NCI-H1105 treated with DMSO at 0.1 percent for 48 hours (cell line): ENCODE measurements around the gene NYAP2.

Experiments
- DNase-seq: peaks from one replicate; lab custom pipeline; 2025; lab: John Stamatoyannopoulos, UW

The NYAP2 gene

DNA sequence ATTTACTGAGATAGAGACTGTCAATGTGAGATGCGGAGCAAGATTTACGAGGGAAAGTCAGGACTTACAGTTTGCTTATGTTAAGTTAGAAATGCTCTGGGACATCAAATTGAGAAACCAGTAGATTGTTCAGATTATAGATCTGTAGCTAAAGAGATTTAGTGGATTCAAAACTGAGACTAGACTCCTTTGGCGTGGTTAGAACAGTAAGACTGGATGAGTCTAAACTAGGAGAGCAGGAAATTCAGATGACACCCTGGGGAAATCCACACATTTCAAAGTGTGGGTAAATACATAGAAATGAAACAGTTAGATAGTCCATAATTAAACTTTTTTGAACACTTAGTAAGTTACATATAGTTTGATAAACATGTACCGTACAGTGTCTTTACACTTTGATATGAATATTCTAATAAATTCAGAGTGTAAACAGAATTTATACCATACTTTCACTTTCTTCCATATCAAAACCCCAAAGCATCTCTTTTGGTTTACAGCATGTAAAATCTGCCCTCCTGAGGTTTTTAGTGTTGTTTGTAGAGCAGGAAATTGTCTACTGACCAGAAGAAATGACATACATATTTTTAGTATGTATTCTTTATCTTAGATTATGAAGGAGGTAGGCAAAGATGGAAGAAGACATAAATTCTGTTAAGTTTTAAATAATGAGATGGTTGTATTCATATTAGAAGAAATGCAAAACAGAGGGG lies 231.5 kb downstream of the NYAP2 start:
- no peak for DNase-seq

DNA sequence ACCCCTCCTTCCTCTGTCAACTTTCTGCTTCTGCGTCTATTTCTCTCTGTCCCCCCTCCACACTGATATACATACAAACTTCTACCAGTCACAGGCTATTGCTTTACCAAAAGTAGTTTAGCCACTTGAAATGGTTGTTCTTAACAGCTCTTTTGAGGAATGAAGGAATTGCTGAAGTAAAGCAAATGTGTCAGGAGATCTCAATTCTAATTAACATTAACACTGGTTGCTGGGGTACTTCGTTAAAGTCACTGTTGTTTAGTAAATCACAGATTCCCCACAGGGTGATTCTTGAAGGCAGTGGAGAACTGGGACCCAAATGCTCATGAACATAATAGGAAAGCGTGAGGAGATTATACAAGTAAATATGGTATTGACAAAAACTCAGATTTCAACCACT lies 232.8 kb downstream of the NYAP2 start:
- no peak for DNase-seq

DNA sequence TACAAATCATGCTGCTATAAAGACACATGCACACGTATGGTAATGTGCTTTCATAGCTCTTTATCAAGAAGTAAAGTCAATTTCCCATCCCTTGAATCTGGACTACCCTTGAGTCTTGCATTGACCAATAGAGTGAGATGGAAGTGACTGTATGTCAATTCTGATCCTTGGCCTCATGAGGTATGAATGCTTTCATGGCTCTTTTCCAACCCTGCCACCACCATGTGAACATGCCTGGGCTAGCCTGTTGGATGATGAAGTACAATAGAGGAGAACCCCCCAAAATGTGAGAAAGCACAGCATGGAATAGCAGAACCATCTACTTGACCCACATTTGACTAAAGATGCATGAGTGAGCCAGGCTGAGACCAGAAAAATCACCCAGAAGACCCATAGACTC lies 237.0 kb downstream of the NYAP2 start:
- DNase-seq: no peak

DNA sequence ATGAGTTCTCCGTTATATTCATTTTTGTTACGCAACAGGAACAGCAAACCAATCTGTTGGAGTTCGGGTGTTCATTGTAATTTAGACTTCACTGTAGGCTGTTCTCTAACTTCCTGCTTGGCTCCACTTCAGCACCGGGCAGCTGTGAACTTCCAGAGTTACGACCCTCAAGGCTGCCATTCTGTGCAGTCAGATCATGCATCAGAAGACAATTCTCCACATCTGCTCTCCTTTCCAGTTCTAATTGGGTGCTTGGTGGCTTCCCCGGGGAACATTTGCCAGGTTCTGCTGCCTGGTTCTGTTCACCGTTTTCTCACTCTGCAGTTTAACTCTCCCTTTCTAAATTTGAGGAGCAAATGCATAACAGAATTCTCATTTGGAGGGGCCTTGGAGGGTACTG lies 237.7 kb downstream of the NYAP2 start:
- no peak for DNase-seq

DNA sequence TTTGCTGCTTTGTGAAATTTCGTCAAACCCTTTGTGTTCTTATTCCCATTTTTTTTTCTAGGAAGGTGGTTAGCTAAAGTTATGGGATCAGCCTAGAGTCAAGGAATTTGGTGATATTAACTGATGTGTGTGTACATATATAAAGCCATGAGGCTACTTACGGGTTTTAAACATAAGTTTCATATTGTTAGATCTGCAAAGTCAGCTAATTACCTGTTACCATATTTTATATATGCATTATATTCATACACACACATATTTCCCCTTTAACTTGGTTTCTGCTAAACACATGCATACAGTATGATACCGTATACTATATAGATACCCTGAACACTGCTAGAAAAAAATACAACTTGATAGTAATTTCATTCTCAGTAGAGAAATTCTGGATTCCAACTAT lies 241.0 kb downstream of the NYAP2 start:
- no peak for DNase-seq

DNA sequence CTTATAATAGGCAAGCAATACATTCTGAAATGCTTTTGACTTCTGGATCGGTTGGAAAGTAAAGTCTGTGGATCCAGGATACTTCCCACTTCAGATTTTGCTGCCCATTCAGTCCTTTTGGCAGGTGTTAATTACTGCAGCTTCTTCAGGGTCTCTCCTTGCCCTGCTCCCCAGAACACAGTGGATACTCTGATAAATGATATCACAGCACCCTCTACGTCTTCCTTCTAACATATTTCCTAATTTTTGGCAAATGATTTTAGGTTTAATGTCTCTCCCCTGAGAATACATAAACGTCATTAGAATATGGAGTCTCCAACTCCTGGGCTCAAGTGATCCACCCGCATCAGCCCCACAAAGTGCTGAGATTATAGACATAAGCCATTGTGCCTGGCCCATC lies 249.8 kb downstream of the NYAP2 start:
- DNase-seq: no peak

DNA sequence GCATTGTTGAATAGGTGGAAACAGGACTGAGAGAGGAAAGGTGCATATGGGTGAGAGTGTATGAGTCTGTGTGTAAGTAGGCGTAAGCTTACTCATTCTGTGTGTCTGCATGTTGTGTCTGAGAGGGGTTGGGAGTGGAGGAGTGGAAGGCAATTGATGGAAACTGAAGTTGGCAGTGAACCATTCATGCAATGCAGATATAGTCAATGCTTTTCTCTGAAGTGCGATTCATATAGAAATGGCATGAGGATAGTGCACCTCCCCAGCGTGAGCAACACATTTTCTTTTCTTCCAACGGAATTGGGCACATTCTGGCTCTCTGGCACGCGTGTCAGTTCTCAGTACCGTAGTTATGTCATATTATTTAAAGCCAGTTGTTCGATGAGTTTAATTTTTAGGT lies 250.5 kb downstream of the NYAP2 start:
- DNase-seq: no peak

DNA sequence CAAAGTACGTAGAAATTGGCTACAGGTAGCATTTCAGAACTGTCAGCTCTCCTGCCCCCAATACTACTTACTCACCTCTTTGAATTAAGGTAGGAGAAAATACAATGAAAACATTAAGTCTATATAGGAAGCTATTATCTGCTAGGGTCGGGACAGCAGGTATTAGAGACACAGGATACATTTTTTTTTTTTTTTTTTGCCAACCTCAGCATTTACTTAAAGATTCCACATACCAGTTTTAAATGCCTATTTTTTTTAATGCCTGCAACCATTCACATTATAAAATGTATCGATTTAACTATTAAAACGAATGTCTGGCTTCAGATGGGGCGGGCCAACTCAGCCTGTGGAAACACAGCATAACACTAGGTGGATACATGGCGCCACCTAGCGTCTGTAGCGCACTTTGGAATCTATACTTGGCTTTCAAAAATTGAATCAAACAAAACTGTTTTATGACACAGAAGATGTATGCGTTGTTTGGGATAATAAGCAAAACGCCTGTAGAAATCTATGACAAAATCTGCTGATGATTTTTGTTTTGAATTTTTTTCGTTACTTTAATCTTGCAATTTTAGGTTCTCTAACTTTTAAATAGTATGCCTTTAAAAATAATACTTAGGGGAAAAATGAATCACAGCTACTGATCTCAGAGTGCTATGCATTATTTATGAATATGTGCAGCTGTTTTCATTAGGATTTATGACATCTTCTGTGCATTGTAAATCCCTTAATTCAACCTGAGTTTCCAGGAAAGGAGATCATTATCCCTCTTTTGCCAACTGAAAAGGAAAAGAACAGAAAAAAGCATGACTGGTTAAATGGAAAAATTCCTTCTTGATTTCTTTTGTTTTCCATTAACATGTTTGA lies 261.0 kb downstream of the NYAP2 start:
- peak; percentile 57 for DNase-seq

DNA sequence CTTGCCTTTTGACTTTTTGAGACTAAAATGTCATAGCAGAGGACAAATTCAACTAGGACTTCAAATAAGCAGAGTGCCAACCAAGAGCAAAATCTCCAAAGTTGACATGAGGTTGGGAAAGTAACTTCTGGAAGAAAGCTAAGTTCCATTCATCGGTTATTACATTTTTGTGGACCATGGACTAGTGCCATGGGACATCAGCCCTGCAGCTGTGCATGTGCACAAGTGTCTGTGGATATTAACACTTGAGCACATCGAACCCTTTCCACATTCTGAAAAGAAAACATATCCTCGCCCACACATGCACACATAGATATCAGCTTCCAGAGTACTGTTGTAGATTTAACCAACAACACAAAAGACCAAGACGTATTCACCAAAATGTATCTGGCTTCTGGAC lies 262.6 kb downstream of the NYAP2 start:
- DNase-seq: no peak

DNA sequence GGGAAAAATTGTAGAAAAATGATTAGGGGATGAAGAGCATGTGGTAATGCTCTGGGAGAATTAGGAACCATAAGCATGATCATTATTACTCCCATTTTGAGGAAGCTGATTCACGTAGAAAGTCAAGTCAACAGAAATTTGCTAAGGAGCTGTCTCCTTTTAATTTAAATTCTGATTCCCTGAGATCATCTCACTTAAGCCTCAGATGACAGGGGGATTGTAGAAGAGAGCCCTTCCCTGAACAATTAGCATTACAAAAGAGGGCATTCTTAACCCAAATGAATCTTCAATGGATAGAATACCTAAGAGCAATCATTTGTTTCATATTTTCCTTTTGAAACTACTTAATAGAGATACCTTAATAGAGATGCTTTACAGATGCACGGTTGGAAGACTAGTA lies 267.9 kb downstream of the NYAP2 start:
- no peak for DNase-seq

DNA sequence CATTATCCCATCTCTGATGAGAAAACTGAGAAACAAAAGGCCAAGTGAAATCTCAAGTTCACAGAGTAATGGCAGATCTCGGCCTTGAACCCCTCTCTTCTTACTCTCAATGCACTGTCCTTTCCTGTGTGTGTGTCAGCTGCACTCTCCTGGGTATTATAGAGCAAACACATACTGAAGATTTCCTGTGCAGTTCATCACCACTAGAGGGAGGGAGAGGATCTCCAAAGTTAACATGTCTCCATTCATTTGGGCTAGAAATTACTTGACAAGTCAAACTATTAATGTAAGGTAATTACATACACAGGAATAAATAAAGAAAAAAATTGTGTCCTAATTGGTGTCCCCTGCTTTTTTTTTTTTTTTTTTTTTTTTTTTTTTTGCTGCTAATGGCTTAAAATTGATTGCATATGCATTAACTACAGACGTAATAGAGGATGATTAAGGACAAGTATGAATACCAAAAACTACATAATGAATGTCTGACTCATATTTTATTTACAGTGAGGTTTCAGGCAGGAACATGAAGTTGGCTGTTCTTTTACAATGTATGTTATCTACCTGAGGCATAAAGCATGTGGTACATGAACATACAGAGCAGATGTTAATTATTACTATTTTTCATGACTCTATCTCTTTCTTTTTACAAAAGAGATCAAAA lies 269.2 kb downstream of the NYAP2 start:
- peak; percentile 72 for DNase-seq

DNA sequence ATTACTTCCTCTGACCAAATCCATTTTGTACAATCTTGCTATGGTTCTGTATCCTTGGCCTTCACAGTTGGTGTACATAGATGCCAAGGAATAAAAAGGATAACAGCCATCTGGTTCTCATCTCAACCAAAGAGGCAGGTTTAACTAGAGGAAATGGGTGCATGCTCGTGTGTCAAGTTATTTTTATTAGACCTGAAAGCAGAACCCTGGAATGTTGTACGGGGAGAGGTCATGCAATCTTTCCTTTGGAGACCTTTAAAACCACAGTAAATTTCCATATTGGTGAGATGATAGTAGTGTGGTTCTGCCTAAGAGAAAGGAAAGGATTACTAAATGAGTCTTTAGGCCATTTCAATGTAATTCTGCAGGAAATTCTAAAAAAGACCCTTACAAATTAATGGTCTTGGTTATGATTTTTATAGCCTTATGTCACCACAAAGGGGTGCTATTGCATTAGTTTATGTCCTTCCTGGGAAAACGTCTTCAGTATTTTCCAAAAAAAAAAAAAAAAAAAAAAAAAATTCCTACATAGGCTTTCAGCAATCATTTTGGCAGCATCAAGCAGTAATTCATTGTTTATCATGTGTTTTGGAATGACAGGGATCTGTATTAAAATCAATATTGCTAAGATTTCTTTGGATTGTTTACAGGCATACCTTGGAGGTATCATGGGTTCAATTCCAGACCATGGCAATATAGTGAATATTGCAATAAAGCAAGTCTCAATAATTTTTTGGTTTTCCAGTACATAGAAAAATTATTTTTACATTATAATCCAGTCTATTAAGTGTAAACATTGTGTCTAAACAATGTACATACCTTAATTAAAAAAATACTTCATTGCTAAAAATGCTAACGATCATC lies 270.8 kb downstream of the NYAP2 start:
- DNase-seq: peak; percentile 26

DNA sequence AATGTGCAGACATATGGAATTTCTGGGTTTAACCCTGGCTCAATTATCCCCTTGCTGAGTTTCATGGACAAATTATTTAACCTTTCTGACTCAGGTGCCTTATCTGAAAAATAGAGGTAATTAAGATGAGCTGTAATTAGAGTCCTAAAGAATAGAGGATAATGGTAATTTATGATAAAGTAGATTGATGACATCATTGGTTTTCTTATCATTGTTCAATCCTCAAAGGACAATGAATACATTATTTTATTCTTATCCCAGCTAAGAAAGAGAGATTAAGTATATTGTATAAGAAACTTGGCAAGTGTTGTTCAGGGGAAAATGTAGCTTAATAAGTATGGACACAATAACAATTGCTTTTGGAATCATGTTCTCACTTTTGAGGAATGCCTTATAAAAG lies 279.3 kb downstream of the NYAP2 start:
- no peak for DNase-seq

DNA sequence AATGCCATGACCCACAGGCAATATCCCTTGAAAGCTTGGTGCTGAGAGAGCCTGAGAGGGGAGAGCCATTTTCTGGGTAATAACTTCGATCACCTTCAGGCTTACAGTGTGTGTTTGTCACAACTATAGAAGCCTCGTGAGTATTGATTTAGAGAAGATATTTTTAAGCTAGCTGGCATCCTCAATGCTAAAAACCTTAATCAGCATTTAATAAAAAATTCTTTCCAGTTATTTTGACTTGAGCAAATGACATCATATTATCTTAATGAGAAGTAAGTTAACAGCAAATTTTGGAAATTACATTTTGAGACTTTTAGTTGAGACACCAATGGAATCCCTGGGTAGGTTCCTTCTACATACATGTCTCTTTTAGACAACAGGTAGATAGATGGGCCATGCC lies 283.7 kb downstream of the NYAP2 start:
- no peak for DNase-seq

DNA sequence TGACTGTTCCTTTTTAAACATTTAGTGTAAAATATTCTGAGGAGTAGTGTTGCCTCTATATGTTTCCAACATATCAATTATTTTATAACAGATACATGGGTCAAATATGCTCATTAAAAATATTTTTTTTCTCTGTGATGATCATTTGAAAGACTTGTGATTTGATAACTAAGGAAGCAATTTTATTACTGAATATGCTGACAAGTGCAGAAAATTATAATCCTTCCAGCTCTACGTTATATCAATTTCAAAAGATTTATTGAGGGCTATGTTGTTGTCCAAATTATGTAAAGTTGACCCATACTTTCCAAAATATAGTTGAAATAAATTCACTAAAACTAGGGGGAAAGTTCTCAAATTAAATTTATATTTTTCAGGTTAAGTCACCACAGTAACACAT lies 290.6 kb downstream of the NYAP2 start:
- DNase-seq: no peak

DNA sequence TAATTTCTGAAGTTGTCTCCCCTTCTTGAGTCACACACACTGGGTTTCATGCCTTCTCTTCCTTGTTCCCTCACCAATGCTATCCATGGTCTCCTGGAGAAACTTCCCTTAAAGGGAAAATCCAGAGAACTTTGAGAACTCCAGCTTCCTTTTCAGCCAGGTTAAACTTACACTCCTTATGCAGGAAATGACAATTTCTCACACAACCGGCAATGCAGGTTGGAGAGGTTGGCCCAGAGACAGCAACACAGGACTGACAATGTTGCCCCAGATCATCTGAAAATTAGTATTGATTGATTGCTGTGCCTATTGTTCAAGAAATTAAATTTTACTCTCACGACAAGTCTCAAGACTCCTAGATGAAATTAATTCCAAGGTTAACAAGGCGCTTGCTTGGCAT lies 292.2 kb downstream of the NYAP2 start:
- no peak for DNase-seq

DNA sequence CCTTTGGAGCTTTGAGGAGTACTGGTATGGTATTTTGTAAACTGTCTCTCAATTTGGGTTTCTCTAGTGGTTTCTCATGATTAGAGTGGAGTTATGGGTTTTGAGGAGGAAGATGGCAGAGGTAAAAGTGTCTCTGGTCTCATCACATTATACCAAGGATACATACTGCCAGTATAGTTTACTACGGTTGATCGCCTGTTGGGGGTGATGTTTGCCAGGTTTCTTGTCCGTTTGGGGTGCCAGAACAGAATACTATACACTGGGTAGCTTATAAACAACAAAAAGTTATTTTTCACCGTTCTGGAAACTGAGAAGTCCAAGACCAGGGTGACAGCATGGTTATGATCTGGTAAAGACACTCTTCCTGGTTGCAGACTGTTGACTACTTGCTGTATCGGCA lies 293.7 kb downstream of the NYAP2 start:
- DNase-seq: no peak

DNA sequence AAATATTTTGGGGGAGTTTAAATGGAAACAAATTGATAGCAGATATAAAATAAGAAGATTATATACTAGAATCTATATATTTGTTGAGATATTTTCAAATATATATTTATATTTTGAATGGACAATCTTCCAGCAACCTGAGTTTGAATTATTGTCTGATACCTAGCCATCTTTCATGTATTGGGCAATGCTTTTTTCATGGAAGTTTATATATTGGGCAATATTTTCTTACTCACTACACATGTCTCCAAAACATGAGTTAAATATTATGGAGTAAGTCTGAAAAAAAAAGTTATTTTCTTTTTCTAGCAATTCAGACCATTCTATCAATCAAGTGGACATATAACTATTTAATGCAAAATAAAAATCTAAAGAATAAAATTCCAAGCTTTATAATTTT lies 295.2 kb downstream of the NYAP2 start:
- no peak for DNase-seq

DNA sequence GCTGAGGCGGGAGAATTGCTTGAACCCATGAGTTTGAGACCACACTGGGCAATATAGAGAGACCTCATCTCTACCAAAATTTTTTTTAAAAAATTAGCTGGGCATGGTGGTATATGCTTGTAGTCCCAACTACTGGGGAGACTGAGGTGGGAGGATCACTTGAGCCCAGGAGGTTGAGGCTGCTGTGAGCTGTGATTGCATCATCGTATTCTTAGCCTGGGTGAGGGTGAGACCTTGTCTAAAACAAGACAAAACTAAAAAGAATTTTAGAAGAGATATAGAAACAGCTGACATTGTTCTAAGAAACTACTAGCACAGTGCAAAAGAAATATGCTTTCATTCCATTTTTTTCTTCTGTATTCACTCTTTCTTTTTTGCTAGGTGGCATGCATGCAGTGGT lies 298.4 kb downstream of the NYAP2 start:
- no peak for DNase-seq
